Body of pancreas (tissue), 4 donors: ENCODE measurements around the gene XPO6. TPM values are rescaled to one million over a fixed set of nuclear protein-coding genes. Genes with fewer than 3 reads are reported as not detected.

ENCODE experiments used
- ATAC-seq: fragments of 150-250 bp; one replicate; pipeline ENCODE4 v1.9.1; 2016
- DNase-seq, 4 donors: peaks; one replicate each; pipeline ENCODE4 v3.0.0-alpha.2; 2019
- H3K27ac ChIP-seq, 4 donors: fragments of 200-600 bp; sonication (generic); 1 replicate in 3 of 4; 2 replicates in 1 of 4; pipeline versions ENCODE4 v1.5.1 to v1.6.1; 2016 to 2019; ENCODE audit warnings: mild to moderate bottlenecking in 1 of 4, mixed read lengths in 1 of 4, moderate library complexity in 1 of 4
- H3K27me3 ChIP-seq, 2 donors: fragments of 200-600 bp; sonication (generic); one replicate each; pipeline ENCODE4 v1.6.0; 2016; ENCODE audit warnings: mild to moderate bottlenecking in 1 of 2
- H3K36me3 ChIP-seq, 2 donors: fragments of 200-600 bp; sonication (generic); replicated peaks in 1 of 2; 2 replicates each; pipeline ENCODE4 v1.5.1; 2016; ENCODE audit warnings: low read depth in 2 of 2; ENCODE audit not compliant: insufficient read depth in 1 of 2
- H3K4me1 ChIP-seq: fragments of 200-600 bp; sonication (generic); one replicate; pipeline ENCODE4 v1.6.0; 2016
- H3K4me3 ChIP-seq, 2 donors: fragments of 200-600 bp; sonication (generic); 1 replicate in 1 of 2; 2 replicates in 1 of 2; pipeline ENCODE4 v1.5.1; 2016 to 2019
- H3K9me3 ChIP-seq, 3 donors: fragments of 200-600 bp; sonication (generic); 1 replicate in 2 of 3; 2 replicates in 1 of 3; pipeline ENCODE4 v1.5.1; 2016
- POLR2A ChIP-seq, 3 donors: fragments of 450-650 bp; IDR thresholded peaks; one replicate each; pipeline ENCODE4 v1.6.1; 2016; ENCODE audit warnings: antibody characterized with exemption in 3 of 3, mild to moderate bottlenecking in 2 of 3
- WGBS, 2 donors: methylation state at CpG; one replicate each; pipeline ENCODE4 v1.1.5; 2017; 5-methylcytosine and 5-hydroxymethylcytosine counted together
- intact Hi-C: fragments of 100-400 bp; cut with DNase I; formaldehyde crosslinking; loops from one replicate; pipeline ENCODE4 v1.15.1; 2023
- total RNA-seq, 2 donors: library from RNA; depleted of rRNA; stranded (reverse); fragments of >200 nt; gene quantifications; one replicate each; pipeline ENCODE4 v1.1.0, GENCODE V29; 2016
- TF ChIP-seq, protein P1 (sequence below), 7 experiments: fragments of 450-650 bp in 4 of 7; fragments of 200-600 bp in 3 of 7; sonication (generic) in 3 of 7; IDR thresholded peaks; one replicate each; pipeline ENCODE4 v1.5.1; 2016 to 2019; ENCODE audit warnings: antibody characterized with exemption in 7 of 7

Gene XPO6
- total RNA-seq, 2 donors from 2014 or later, result 54.7 to 103 TPM

DNA sequence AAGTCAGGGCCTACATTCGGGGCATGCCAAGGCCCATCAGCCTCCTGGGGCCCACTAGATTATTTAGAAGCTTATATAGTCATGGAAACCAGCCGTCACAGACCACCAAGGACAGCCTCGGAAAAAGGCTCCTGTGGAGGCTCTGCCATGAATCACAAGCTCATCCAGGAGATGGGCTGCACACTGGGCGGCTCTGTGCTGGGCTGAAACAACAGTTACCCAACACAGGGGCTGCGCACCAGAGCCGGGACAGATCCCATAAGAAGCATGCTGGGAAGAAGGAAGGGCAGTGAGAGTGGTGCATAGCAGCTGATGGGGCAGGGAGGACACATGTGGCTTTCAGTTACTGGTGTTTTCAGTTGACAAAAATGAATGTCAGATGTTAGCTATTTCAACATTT is 80.6 kb downstream of the XPO6 start:
- no peak for ATAC-seq
- TF ChIP-seq POLR2A (IDR thresholded peaks at IDR 0.05), result no peak
- TF ChIP-seq, protein P1, sequence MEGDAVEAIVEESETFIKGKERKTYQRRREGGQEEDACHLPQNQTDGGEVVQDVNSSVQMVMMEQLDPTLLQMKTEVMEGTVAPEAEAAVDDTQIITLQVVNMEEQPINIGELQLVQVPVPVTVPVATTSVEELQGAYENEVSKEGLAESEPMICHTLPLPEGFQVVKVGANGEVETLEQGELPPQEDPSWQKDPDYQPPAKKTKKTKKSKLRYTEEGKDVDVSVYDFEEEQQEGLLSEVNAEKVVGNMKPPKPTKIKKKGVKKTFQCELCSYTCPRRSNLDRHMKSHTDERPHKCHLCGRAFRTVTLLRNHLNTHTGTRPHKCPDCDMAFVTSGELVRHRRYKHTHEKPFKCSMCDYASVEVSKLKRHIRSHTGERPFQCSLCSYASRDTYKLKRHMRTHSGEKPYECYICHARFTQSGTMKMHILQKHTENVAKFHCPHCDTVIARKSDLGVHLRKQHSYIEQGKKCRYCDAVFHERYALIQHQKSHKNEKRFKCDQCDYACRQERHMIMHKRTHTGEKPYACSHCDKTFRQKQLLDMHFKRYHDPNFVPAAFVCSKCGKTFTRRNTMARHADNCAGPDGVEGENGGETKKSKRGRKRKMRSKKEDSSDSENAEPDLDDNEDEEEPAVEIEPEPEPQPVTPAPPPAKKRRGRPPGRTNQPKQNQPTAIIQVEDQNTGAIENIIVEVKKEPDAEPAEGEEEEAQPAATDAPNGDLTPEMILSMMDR (IDR thresholded peaks at IDR 0.05), result no peak
- H3K4me1 ChIP-seq, result no peaks in the 10 kb centered on the region
- WGBS, 2 donors, result 77 to 87% methylated on average over 6 of the region's 6 CpGs
- peaks cover 0 to 21% of the 10 kb centered on the region in 2 donors for H3K36me3 ChIP-seq
- no peaks in the 10 kb centered on the region for H3K27me3 ChIP-seq
- intact Hi-C loops, result no loop called here
- DNase-seq, result no peak
- H3K27ac ChIP-seq, result no peak overlapping the region
- no peak overlapping the region for H3K4me3 ChIP-seq
- H3K9me3 ChIP-seq, result no peaks in the 10 kb centered on the region

DNA sequence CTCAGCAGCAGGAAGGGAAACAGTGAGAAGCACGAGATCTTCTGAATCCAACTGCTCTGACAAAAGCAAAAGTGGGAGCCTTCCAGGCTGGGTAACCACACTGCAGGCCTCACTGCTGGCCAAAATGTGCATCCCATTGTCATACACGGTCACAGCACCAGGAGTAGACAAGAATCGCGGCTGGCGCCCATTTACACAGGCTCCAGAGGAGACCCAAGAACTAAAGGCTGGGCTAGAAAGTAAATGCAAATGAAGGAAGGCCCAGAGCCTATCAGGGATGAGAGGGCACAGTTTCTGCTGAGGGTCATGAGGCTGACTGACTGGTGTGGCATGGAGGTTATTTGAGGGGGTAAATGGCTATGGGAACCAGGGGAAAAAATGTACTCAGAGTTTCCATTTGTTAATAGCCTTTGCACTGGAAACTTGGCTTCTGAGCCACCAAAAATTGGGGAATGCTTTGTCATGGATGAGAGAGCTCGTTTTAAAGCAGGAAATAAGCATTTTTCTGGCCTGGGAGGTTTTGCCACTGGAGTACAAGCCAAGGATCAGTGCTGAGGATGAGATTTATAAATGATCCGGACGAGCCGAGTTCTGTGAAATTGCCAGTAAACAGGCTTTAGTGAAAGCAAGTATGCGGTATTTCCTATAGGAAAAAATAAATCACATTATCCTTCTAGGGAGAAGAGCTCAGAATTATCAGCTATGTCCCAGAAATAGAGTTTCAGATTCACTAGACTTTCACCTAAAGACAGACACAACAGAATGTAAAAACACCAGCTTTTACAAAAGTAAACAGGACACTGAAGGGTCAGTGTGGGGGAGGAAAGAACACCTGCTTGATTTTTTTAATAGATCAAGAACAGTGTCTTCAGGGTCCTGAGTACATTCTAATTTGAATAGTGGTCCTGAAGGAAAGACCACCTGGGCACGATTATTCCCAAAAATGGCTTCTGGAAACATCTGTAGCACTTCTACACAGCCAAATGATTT is 81.4 kb downstream of the XPO6 start:
- intact Hi-C loops, result no loop called here
- peaks cover 0 to 25% of the 10 kb centered on the region in 2 donors for H3K36me3 ChIP-seq
- DNase-seq (no peak), ATAC-seq (no peak)
- H3K27me3 ChIP-seq, result no peaks in the 10 kb centered on the region
- TF ChIP-seq, protein P1 (IDR thresholded peaks at IDR 0.05), result no peak
- TF ChIP-seq POLR2A (IDR thresholded peaks at IDR 0.05), result no peak
- no peak overlapping the region for H3K4me3 ChIP-seq
- no peak overlapping the region for H3K27ac ChIP-seq
- 84 to 85% methylated on average over 11 of the region's 11 CpGs for WGBS, 2 donors
- H3K4me1 ChIP-seq, result no peaks in the 10 kb centered on the region
- no peaks in the 10 kb centered on the region for H3K9me3 ChIP-seq

DNA sequence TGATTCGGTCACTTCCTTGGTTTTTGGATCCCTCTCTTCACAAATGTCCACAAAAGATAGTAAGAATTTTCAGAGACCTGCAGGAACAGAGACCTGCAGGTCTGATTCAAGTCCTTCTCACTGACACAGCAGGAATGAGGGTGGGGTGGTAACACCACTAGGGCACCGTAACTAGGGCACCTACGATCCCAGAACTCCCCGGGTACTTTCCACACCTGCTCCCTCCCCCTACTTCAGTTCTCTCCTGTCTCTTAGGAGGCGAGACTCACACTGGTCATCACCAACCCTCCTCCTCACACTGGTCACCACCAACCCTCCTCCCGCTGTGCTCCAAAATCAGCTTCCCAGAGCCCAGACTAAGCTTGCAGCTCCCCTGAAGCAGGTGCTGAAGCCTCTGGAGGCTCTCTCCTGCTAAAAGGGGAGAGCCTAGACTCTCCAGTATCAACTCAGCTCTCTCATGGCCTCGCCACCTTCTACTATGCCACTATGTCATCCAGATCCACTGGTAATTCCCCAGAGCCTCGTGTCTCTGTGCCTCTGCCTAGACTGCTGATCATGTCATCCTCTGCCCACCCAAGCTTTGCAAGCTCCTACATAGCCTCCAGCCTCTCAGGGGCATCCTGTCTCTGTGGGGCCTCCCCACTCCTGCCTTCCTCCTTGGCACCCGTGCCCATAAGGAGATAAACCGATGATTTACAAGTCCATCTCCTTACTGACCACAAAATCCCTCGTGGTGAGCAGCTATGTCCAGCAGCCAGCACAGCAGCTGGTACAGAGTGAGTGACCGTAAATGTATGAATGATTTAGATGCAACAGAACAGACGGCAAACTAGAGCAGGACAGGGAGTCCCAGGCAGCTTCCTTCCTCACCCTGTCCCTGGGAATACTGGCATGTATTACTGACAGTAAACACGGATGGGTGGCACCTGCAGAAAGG is 84.8 kb downstream of the XPO6 start:
- DNase-seq, result no peak

DNA sequence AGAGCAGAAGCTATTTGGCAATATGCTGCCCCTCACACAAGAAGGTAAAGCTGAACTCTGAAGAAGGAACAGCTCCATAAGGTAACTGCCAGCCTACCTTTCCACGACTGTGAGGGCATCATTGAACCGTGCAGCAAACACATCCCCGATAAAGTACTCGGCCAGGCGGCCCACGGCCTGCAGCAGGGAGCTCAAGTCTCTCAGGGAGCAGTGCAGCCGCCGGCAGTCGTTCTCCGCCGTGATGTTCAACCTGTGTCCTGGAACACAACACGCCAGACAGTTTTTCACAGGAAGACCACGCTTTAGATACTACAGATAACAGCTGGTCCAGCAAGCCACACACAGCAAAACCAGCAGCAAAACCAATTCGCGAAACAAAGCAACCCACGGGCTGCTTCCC is 86.2 kb downstream of the XPO6 start:
- no peaks in the 10 kb centered on the region for H3K9me3 ChIP-seq
- TF ChIP-seq, protein P1 (IDR thresholded peaks at IDR 0.05), result no peak
- no peak for TF ChIP-seq POLR2A (IDR thresholded peaks at IDR 0.05)
- H3K36me3 ChIP-seq, result peaks cover 9% of the 10 kb centered on the region in 2 donors
- intact Hi-C loops, result no loop called here
- DNase-seq, result no peak
- H3K4me3 ChIP-seq, result no peak overlapping the region
- no peaks in the 10 kb centered on the region for H3K4me1 ChIP-seq
- no peak for ATAC-seq
- H3K27ac ChIP-seq, result no peak overlapping the region
- WGBS, 2 donors, result 91 to 97% methylated on average over 10 to 16 of the region's 16 CpGs
- no peaks in the 10 kb centered on the region for H3K27me3 ChIP-seq

More for the DNA sequence above, 84.8 kb downstream of the XPO6 start:
- no peaks in the 10 kb centered on the region for H3K4me1 ChIP-seq
- no peaks in the 10 kb centered on the region for H3K27me3 ChIP-seq
- no peak for TF ChIP-seq POLR2A (IDR thresholded peaks at IDR 0.05)
- TF ChIP-seq, protein P1 (IDR thresholded peaks at IDR 0.05), result no peak
- no peak for ATAC-seq
- no peaks in the 10 kb centered on the region for H3K9me3 ChIP-seq
- 88 to 91% methylated on average over 14 of the region's 14 CpGs for WGBS, 2 donors
- intact Hi-C loops, result no loop called here
- H3K36me3 ChIP-seq, result peaks cover 9 to 13% of the 10 kb centered on the region in 2 donors
- H3K27ac ChIP-seq, result no peak overlapping the region
- H3K4me3 ChIP-seq, result no peak overlapping the region
